Astrocyte of the cerebellum (primary cell): Measurements from ENCODE around the gene LLCFC1.

Experiments used
- DNase-seq: peaks from one replicate; pipeline ENCODE4 v3.0.0-alpha.2; 2011; ENCODE audit warnings: low read depth
- H3K4me3 ChIP-seq: 2 replicates; pipeline ENCODE4 v1.5.1; 2011; ENCODE audit warnings: mild to moderate bottlenecking, low read depth, low read length, moderate library complexity
- CTCF ChIP-seq: IDR thresholded peaks from 2 replicates; pipeline ENCODE4 v1.5.1; 2012; ENCODE audit warnings: low read length, low read depth, moderate library complexity, mild to moderate bottlenecking; ENCODE audit errors: missing control alignments
- in situ Hi-C: cut with HindIII; loops from 2 replicates; pipeline ENCODE4 v1.10.0; 2017; ENCODE audit warnings: low sequenced_read_pairs

Gene LLCFC1

GRCh38 chr7:142939226-142939910 is at the start of gene LLCFC1:
Gene LLCFC1, plus strand, starts transcription at chr7:142939484. Its CDS starts 138 bp downstream, at chr7:142939622.
- in situ Hi-C loops = no loop called here
- H3K4me3 ChIP-seq = no peak within 1 kb of the TSS
- DNase-seq = no peak
- peak; percentile 2 for TF ChIP-seq CTCF

- no peak for DNase-seq
- in situ Hi-C loops = no loop called here
- H3K4me3 ChIP-seq = no peak overlapping the region
- TF ChIP-seq CTCF = no peak
Measured at GRCh38 chr7:142889816-142890215, 49.5 kb upstream of the LLCFC1 start.

- TF ChIP-seq CTCF = no peak
- no peak for DNase-seq
- in situ Hi-C loops = no loop called here
- H3K4me3 ChIP-seq = no peak overlapping the region
Measured at GRCh38 chr7:142890874-142891485, 48.3 kb upstream of the LLCFC1 start.

GRCh38 chr7:142891490-142892082 is 47.7 kb upstream of the LLCFC1 start:
- no peak overlapping the region for H3K4me3 ChIP-seq
- no peak for DNase-seq
- in situ Hi-C loops = no loop called here
- no peak for TF ChIP-seq CTCF

- H3K4me3 ChIP-seq = no peak overlapping the region
- TF ChIP-seq CTCF = no peak
- no peak for DNase-seq
- in situ Hi-C loops = no loop called here
Measured at GRCh38 chr7:142892951-142893350, 46.3 kb upstream of the LLCFC1 start.

GRCh38 chr7:142894112-142894984 is 44.9 kb upstream of the LLCFC1 start:
- no peak for DNase-seq
- H3K4me3 ChIP-seq = no peak overlapping the region
- TF ChIP-seq CTCF = no peak
- in situ Hi-C loops = no loop called here
